Stomach smooth muscle (tissue), 2 donors: ENCODE results near the gene WWTR1.
A peak's percentile ranks its signal among the peaks of the same experiment; 100 is the strongest.

Experiments used
- H3K27ac ChIP-seq: one replicate; pipeline ENCODE4 v1.7.0; 2013; ENCODE audit warnings: mild to moderate bottlenecking, low read length, inconsistent platforms
- H3K27me3 ChIP-seq, 2 donors: one replicate each; pipeline ENCODE4 v1.7.0; 2013; ENCODE audit warnings: low read length in 2 of 2; ENCODE audit not compliant: insufficient read depth in 2 of 2, control insufficient read depth in 1 of 2
- H3K36me3 ChIP-seq, 2 donors: one replicate each; pipeline ENCODE4 v1.7.0; 2013; ENCODE audit warnings: low read length in 2 of 2; ENCODE audit not compliant: control insufficient read depth in 2 of 2, insufficient read depth in 2 of 2
- H3K4me1 ChIP-seq: one replicate; pipeline ENCODE4 v1.7.0; 2013; ENCODE audit warnings: low read length; ENCODE audit not compliant: control insufficient read depth, insufficient read depth
- H3K4me3 ChIP-seq, 2 donors: one replicate each; pipeline ENCODE4 v1.7.0; 2013; ENCODE audit warnings: low read length in 2 of 2
- H3K9ac ChIP-seq, 2 donors: one replicate each; pipeline ENCODE4 v1.7.0; 2013; ENCODE audit warnings: low read length in 2 of 2, mild to moderate bottlenecking in 1 of 2
- H3K9me3 ChIP-seq, 2 donors: one replicate each; pipeline ENCODE4 v1.7.0; 2013; ENCODE audit warnings: low read length in 2 of 2; ENCODE audit not compliant: control insufficient read depth in 2 of 2
- donor health status: healthy.
- donor health status: Pancreatic carcinoma.

Gene WWTR1

GRCh38 chr3:149579838-149580542 is 77.8 kb downstream of the WWTR1 start:
- Histone ChIP-seq H3K9ac (no peak overlapping the region), H3K4me3 (peak overlapping the region in 1 of 2 donors; percentile 22), H3K36me3 (no peaks in the 10 kb centered on the region), H3K9me3 (no peaks in the 10 kb centered on the region), H3K27ac (no peak overlapping the region), H3K27me3 (no peaks in the 10 kb centered on the region), H3K4me1 (peaks cover 54% of the 10 kb centered on the region)

GRCh38 chr3:149579161-149579560 is 78.7 kb downstream of the WWTR1 start:
- Histone ChIP-seq H3K9ac (no peak overlapping the region), H3K27me3 (no peaks in the 10 kb centered on the region), H3K27ac (no peak overlapping the region), H3K9me3 (no peaks in the 10 kb centered on the region), H3K36me3 (no peaks in the 10 kb centered on the region), H3K4me1 (peaks cover 51% of the 10 kb centered on the region), H3K4me3 (no peak overlapping the region)

- Histone ChIP-seq H3K4me1 (peaks cover 50% of the 10 kb centered on the region), H3K9me3 (no peaks in the 10 kb centered on the region), H3K27me3 (no peaks in the 10 kb centered on the region), H3K27ac (peak overlapping the region; percentile 18), H3K4me3 (peak overlapping the region in 1 of 2 donors; percentile 35), H3K36me3 (no peaks in the 10 kb centered on the region), H3K9ac (no peak overlapping the region)
These were observed 80.0 kb downstream of the WWTR1 start for GRCh38 chr3:149577801-149578200.

GRCh38 chr3:149575961-149576564 is 81.8 kb downstream of the WWTR1 start:
- Histone ChIP-seq H3K9me3 (no peaks in the 10 kb centered on the region), H3K4me3 (peak overlapping the region in 1 of 2 donors; percentile 35), H3K27me3 (no peaks in the 10 kb centered on the region), H3K27ac (peak overlapping the region; percentile 73), H3K9ac (peak overlapping the region; percentile 5 to 10), H3K36me3 (peaks cover 0 to 4% of the 10 kb centered on the region in 2 donors), H3K4me1 (peaks cover 45% of the 10 kb centered on the region)

GRCh38 chr3:149575213-149575960 is 82.4 kb downstream of the WWTR1 start:
- Histone ChIP-seq H3K9ac (peak overlapping the region; percentile 5 to 10), H3K4me3 (peak overlapping the region in 1 of 2 donors; percentile 35), H3K27me3 (no peaks in the 10 kb centered on the region), H3K4me1 (peaks cover 45% of the 10 kb centered on the region), H3K9me3 (no peaks in the 10 kb centered on the region), H3K27ac (peak overlapping the region; percentile 73), H3K36me3 (peaks cover 0 to 6% of the 10 kb centered on the region in 2 donors)

GRCh38 chr3:149572796-149573414 is 84.9 kb downstream of the WWTR1 start:
- Histone ChIP-seq H3K9ac (no peak overlapping the region), H3K27me3 (no peaks in the 10 kb centered on the region), H3K4me1 (peaks cover 38% of the 10 kb centered on the region), H3K36me3 (peaks cover 0 to 6% of the 10 kb centered on the region in 2 donors), H3K27ac (no peak overlapping the region), H3K4me3 (peak overlapping the region in 1 of 2 donors; percentile 8), H3K9me3 (no peaks in the 10 kb centered on the region)

GRCh38 chr3:149571381-149571780 is 86.4 kb downstream of the WWTR1 start:
- Histone ChIP-seq H3K27me3 (no peaks in the 10 kb centered on the region), H3K9ac (no peak overlapping the region), H3K4me1 (peaks cover 35% of the 10 kb centered on the region), H3K36me3 (peaks cover 0 to 6% of the 10 kb centered on the region in 2 donors), H3K27ac (no peak overlapping the region), H3K4me3 (no peak overlapping the region), H3K9me3 (no peaks in the 10 kb centered on the region)

GRCh38 chr3:149570016-149570415 is 87.8 kb downstream of the WWTR1 start:
- Histone ChIP-seq H3K9ac (no peak overlapping the region), H3K9me3 (no peaks in the 10 kb centered on the region), H3K36me3 (peaks cover 0 to 6% of the 10 kb centered on the region in 2 donors), H3K4me1 (peaks cover 25% of the 10 kb centered on the region), H3K4me3 (no peak overlapping the region), H3K27ac (no peak overlapping the region), H3K27me3 (no peaks in the 10 kb centered on the region)

GRCh38 chr3:149567381-149567780 is 90.4 kb downstream of the WWTR1 start:
- H3K4me1 ChIP-seq = peaks cover 19% of the 10 kb centered on the region
- H3K36me3 ChIP-seq = peaks cover 0 to 5% of the 10 kb centered on the region in 2 donors
- H3K9ac ChIP-seq = no peak overlapping the region
- H3K27ac ChIP-seq = no peak overlapping the region
- H3K27me3 ChIP-seq = no peaks in the 10 kb centered on the region
- no peak overlapping the region for H3K4me3 ChIP-seq
- H3K9me3 ChIP-seq = no peaks in the 10 kb centered on the region

GRCh38 chr3:149566292-149566975 is 91.4 kb downstream of the WWTR1 start:
- H3K27ac ChIP-seq = peak overlapping the region; percentile 53

More at GRCh38 chr3:149566292-149566975, 91.4 kb downstream of the WWTR1 start:
- H3K4me1 ChIP-seq = peaks cover 14% of the 10 kb centered on the region
- peaks cover 0 to 2% of the 10 kb centered on the region in 2 donors for H3K36me3 ChIP-seq
- H3K4me3 ChIP-seq = no peak overlapping the region
- H3K9me3 ChIP-seq = no peaks in the 10 kb centered on the region
- no peaks in the 10 kb centered on the region for H3K27me3 ChIP-seq
- H3K9ac ChIP-seq = peak overlapping the region in 1 of 2 donors; percentile 22
